BLaER1 treated with 17β-estradiol and CSF1 and Interleukin-3, amounts not matched to agents 10 nM and 100 nM (cell line): ENCODE measurements around the gene AFG3L2.
A peak's percentile ranks its signal among the peaks of the same experiment; 100 is the strongest.

Experiments used
- H3K27ac ChIP-seq, 11 experiments: shearing (Covaris generic); formaldehyde crosslinking; 2 replicates each; pipeline ENCODE4 v1.8.1; 2022
- H3K27me3 ChIP-seq, 11 experiments: shearing (Covaris generic); formaldehyde crosslinking; 2 replicates each; pipeline ENCODE4 v1.8.1; 2022
- H3K36me3 ChIP-seq, 11 experiments: shearing (Covaris generic); formaldehyde crosslinking; 2 replicates each; pipeline ENCODE4 v1.8.1; 2022
- H3K4me1 ChIP-seq, 10 experiments: shearing (Covaris generic); formaldehyde crosslinking; 2 replicates each; pipeline ENCODE4 v1.8.1; 2022
- H3K4me2 ChIP-seq, 11 experiments: shearing (Covaris generic); formaldehyde crosslinking; 2 replicates each; pipeline ENCODE4 v1.8.1; 2022
- H3K4me3 ChIP-seq, 10 experiments: shearing (Covaris generic); formaldehyde crosslinking; 2 replicates each; pipeline ENCODE4 v1.8.1; 2022
- H3K9ac ChIP-seq, 11 experiments: shearing (Covaris generic); formaldehyde crosslinking; 2 replicates each; pipeline ENCODE4 v1.8.1; 2022
- H3K9me3 ChIP-seq, 11 experiments: shearing (Covaris generic); formaldehyde crosslinking; replicated peaks in 1 of 11; 2 replicates each; pipeline ENCODE4 v1.8.1; 2022
- H4K20me1 ChIP-seq, 11 experiments: shearing (Covaris generic); formaldehyde crosslinking; 2 replicates each; pipeline ENCODE4 v1.8.1; 2022
- Cebpa-rat ChIP-seq, 11 experiments: shearing (Covaris generic); IDR thresholded peaks; 2 replicates each; pipeline ENCODE4 v1.8.1; 2022

The AFG3L2 gene

DNA sequence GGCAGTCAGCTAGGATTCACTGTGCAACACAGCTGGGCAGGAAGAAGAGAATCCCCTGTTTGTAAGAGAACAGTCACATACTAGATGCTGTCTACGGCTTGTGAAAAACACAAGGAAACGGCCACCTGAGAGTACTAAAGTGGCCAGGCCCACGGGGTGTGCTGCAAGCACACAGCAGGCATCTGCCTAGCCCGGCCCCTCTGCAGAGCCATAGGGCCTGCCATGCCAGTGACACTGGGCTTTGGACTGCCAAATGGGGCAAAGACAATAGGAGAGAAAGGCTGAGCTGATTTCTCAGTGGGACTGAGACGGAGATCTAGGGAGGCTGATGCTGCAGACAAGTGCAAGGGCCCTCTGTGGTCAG is 58.7 kb downstream of the AFG3L2 start:
- Histone ChIP-seq H3K27me3 (no peaks in the 10 kb centered on the region), H4K20me1 (peaks cover 69 to 100% (median 99%) of the 10 kb centered on the region in 11 experiments), H3K4me3 (peak overlapping the region in 5 of 10 experiments; percentile 4 to 34 (median 23); a peak in 7 of 20 replicates), H3K36me3 (peaks cover 55 to 95% (median 78%) of the 10 kb centered on the region in 11 experiments), H3K9ac (peak overlapping the region; percentile 34 to 75 (median 52); a peak in 21 of 22 replicates), H3K27ac (peak overlapping the region; percentile 43 to 90 (median 65); a peak in 21 of 22 replicates), H3K4me2 (peak overlapping the region; percentile 68 to 97 (median 85)), H3K4me1 (peaks cover 68 to 87% (median 83%) of the 10 kb centered on the region in 10 experiments), H3K9me3 (no peaks in the 10 kb centered on the region)
- TF ChIP-seq Cebpa-rat (IDR thresholded peaks at IDR 0.05): no peak

DNA sequence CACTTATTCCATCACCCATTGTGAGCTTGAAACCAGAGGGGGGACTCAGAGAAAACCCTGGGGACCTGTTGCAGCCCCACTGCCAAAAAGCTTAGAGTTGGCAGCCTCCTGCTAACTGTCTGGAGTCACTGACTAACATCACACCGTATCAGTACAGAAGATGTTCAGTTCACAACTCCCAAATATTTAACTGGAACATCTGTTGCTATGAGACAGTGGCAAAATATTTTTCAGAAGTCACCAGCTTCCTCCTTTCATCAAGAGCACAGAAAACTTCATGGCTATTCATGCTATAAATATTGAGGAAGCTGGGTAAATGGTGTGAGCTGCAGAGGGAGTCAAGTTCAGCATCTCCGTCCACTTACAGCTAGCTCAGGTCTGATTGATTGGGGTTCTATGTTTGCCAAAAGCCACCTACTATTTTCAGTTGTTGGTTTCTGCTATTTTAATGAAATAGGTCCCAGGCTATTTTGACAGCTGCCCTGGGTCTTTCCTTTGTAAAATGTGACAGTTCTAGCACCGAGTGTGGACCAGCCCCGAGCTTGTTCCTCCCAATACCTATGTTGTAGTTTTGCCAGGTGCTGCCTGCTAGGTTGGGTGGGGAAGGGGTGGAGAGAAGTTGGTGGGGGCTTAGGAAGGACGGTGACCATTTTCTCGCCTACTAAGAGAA is 59.2 kb downstream of the AFG3L2 start:
- peak overlapping the region; percentile 68 to 97 (median 85) for H3K4me2 ChIP-seq
- peak overlapping the region; percentile 34 to 75 (median 52) for H3K9ac ChIP-seq
- TF ChIP-seq Cebpa-rat (IDR thresholded peaks at IDR 0.05): no peak
- peak overlapping the region; percentile 43 to 90 (median 65); a peak in 21 of 22 replicates for H3K27ac ChIP-seq
- peaks cover 0 to under 1% (median 0%) of the 10 kb centered on the region in 11 experiments; a peak in 1 of 22 replicates for H3K9me3 ChIP-seq
- H3K4me1 ChIP-seq: peaks cover 73 to 92% (median 88%) of the 10 kb centered on the region in 10 experiments
- H4K20me1 ChIP-seq: peaks cover 71 to 100% (median 99%) of the 10 kb centered on the region in 11 experiments
- H3K4me3 ChIP-seq: peak overlapping the region in 4 of 10 experiments; percentile 17 to 34 (median 28); a peak in 5 of 20 replicates
- peaks cover 55 to 95% (median 78%) of the 10 kb centered on the region in 11 experiments; a peak in 21 of 22 replicates for H3K36me3 ChIP-seq
- no peaks in the 10 kb centered on the region for H3K27me3 ChIP-seq

GRCh38 chr18:12315911-12316310 is 61.1 kb downstream of the AFG3L2 start:
- TF ChIP-seq Cebpa-rat (IDR thresholded peaks at IDR 0.05): no peak
- H3K27ac ChIP-seq: peak overlapping the region in 10 of 11 experiments; percentile 33 to 90 (median 42); a peak in 16 of 22 replicates
- peaks cover 59 to 95% (median 81%) of the 10 kb centered on the region in 11 experiments for H4K20me1 ChIP-seq
- H3K9ac ChIP-seq: peak overlapping the region in 10 of 11 experiments; percentile 2 to 67 (median 37); a peak in 10 of 22 replicates
- H3K4me1 ChIP-seq: peaks cover 80 to 98% (median 85%) of the 10 kb centered on the region in 10 experiments
- H3K36me3 ChIP-seq: peaks cover 63 to 95% (median 82%) of the 10 kb centered on the region in 11 experiments
- peak overlapping the region in 5 of 10 experiments; percentile 0 to 34 (median 18); a peak in 7 of 20 replicates for H3K4me3 ChIP-seq
- H3K27me3 ChIP-seq: no peaks in the 10 kb centered on the region
- H3K4me2 ChIP-seq: peak overlapping the region; percentile 68 to 97 (median 83)
- H3K9me3 ChIP-seq: peaks cover 8 to 19% (median 18%) of the 10 kb centered on the region in 11 experiments

- H3K27ac ChIP-seq: peak overlapping the region in 9 of 11 experiments; percentile 33 to 90 (median 41); a peak in 14 of 22 replicates
Measured at GRCh38 chr18:12315490-12315889, 61.5 kb downstream of the AFG3L2 start.

GRCh38 chr18:12314591-12315305 is 62.3 kb downstream of the AFG3L2 start:
- H3K4me1 ChIP-seq: peaks cover 77 to 98% (median 83%) of the 10 kb centered on the region in 10 experiments
- no peaks in the 10 kb centered on the region for H3K27me3 ChIP-seq
- H3K36me3 ChIP-seq: peaks cover 62 to 95% (median 82%) of the 10 kb centered on the region in 11 experiments
- peak overlapping the region in 7 of 10 experiments; percentile 7 to 41 (median 18); a peak in 9 of 20 replicates for H3K4me3 ChIP-seq
- no peak for TF ChIP-seq Cebpa-rat (IDR thresholded peaks at IDR 0.05)
- H3K9me3 ChIP-seq: peaks cover 8 to 28% (median 24%) of the 10 kb centered on the region in 11 experiments
- H4K20me1 ChIP-seq: peaks cover 51 to 95% (median 71%) of the 10 kb centered on the region in 11 experiments
- H3K4me2 ChIP-seq: peak overlapping the region; percentile 68 to 97 (median 83)
- H3K9ac ChIP-seq: peak overlapping the region in 10 of 11 experiments; percentile 24 to 69 (median 52); a peak in 19 of 22 replicates
- H3K27ac ChIP-seq: peak overlapping the region in 9 of 11 experiments; percentile 12 to 90 (median 43); a peak in 12 of 22 replicates

More at GRCh38 chr18:12315490-12315889, 61.5 kb downstream of the AFG3L2 start:
- no peak for TF ChIP-seq Cebpa-rat (IDR thresholded peaks at IDR 0.05)
- H3K4me1 ChIP-seq: peaks cover 78 to 97% (median 83%) of the 10 kb centered on the region in 10 experiments
- no peaks in the 10 kb centered on the region for H3K27me3 ChIP-seq
- peaks cover 55 to 95% (median 77%) of the 10 kb centered on the region in 11 experiments for H4K20me1 ChIP-seq
- H3K36me3 ChIP-seq: peaks cover 63 to 95% (median 82%) of the 10 kb centered on the region in 11 experiments
- peak overlapping the region in 8 of 10 experiments; percentile 0 to 35 (median 18); a peak in 8 of 20 replicates for H3K4me3 ChIP-seq
- H3K9me3 ChIP-seq: peaks cover 8 to 23% (median 22%) of the 10 kb centered on the region in 11 experiments
- H3K4me2 ChIP-seq: peak overlapping the region; percentile 68 to 97 (median 83)
- H3K9ac ChIP-seq: peak overlapping the region; percentile 2 to 67 (median 39); a peak in 14 of 22 replicates

- TF ChIP-seq Cebpa-rat (IDR thresholded peaks at IDR 0.05): no peak
- Histone ChIP-seq H3K4me3 (peak overlapping the region in 2 of 10 experiments; percentile 11 to 41; a peak in 3 of 20 replicates), H3K4me1 (peaks cover 72 to 94% (median 78%) of the 10 kb centered on the region in 10 experiments), H3K9me3 (peaks cover 8 to 28% (median 24%) of the 10 kb centered on the region in 11 experiments), H3K27me3 (no peaks in the 10 kb centered on the region), H3K27ac (peak overlapping the region in 8 of 11 experiments; percentile 0 to 84 (median 33); a peak in 10 of 22 replicates), H3K36me3 (peaks cover 59 to 89% (median 82%) of the 10 kb centered on the region in 11 experiments), H3K4me2 (peak overlapping the region; percentile 68 to 97 (median 82)), H3K9ac (peak overlapping the region in 10 of 11 experiments; percentile 14 to 69 (median 48); a peak in 15 of 22 replicates), H4K20me1 (peaks cover 49 to 95% (median 70%) of the 10 kb centered on the region in 11 experiments)
Measured at GRCh38 chr18:12313530-12314245, 63.3 kb downstream of the AFG3L2 start.

GRCh38 chr18:12312976-12313375 is 64.1 kb downstream of the AFG3L2 start:
- peaks cover 8 to 28% (median 24%) of the 10 kb centered on the region in 11 experiments for H3K9me3 ChIP-seq
- no peaks in the 10 kb centered on the region for H3K27me3 ChIP-seq
- H3K27ac ChIP-seq: peak overlapping the region in 3 of 11 experiments; percentile 33 to 84 (median 56); a peak in 5 of 22 replicates
- peaks cover 65 to 87% (median 71%) of the 10 kb centered on the region in 10 experiments for H3K4me1 ChIP-seq
- peak overlapping the region; percentile 68 to 97 (median 82); a peak in 19 of 22 replicates for H3K4me2 ChIP-seq
- no peak for TF ChIP-seq Cebpa-rat (IDR thresholded peaks at IDR 0.05)
- H3K36me3 ChIP-seq: peaks cover 59 to 82% (median 79%) of the 10 kb centered on the region in 11 experiments
- H4K20me1 ChIP-seq: peaks cover 42 to 92% (median 64%) of the 10 kb centered on the region in 11 experiments; a peak in 21 of 22 replicates
- H3K9ac ChIP-seq: peak overlapping the region in 3 of 11 experiments; percentile 26 to 69 (median 61); a peak in 3 of 22 replicates
- no peak overlapping the region for H3K4me3 ChIP-seq
